Esophagus muscularis mucosa (tissue), 3 donors: ENCODE results near the gene ART5.

ENCODE experiments used
- CTCF ChIP-seq, 3 experiments: fragments of 200-600 bp in 2 of 3; fragments of 450-650 bp in 1 of 3; sonication (generic) in 2 of 3; IDR thresholded peaks; one replicate each; pipeline ENCODE4 v1.5.1; 2017 to 2019; ENCODE audit warnings: antibody characterized with exemption in 3 of 3, mild to moderate bottlenecking in 2 of 3, moderate library complexity in 1 of 3
- POLR2A ChIP-seq: fragments of 450-650 bp; IDR thresholded peaks from one replicate; pipeline ENCODE4 v1.6.1; 2017; ENCODE audit warnings: antibody characterized with exemption, moderate library complexity, mild to moderate bottlenecking, low read depth
- POLR2AphosphoS5 ChIP-seq, 2 donors: sonication (generic); formaldehyde crosslinking; IDR thresholded peaks; one replicate each; pipeline ENCODE4 v1.6.1; 2017; ENCODE audit warnings: antibody characterized with exemption in 2 of 2

- no peak for TF ChIP-seq POLR2AphosphoS5 (IDR thresholded peaks at IDR 0.05)
- TF ChIP-seq CTCF (IDR thresholded peaks at IDR 0.05) = no peak
- TF ChIP-seq POLR2A = no peak
Measured at GRCh38 chr11:3655547-3655946, 13.8 kb upstream of the ART5 start.
